K562 (cell line): ENCODE results near the gene FLG. TPM values are rescaled to one million over a fixed set of nuclear protein-coding genes. Genes with fewer than 3 reads are reported as not detected.

Source experiments
- HDAC3 ChIP-seq: fragments of 450-650 bp; IDR thresholded peaks from 2 replicates; pipeline ENCODE4 v1.6.1; 2018; ENCODE audit warnings: borderline replicate concordance, mild to moderate bottlenecking, moderate library complexity; ENCODE audit not compliant: partially characterized antibody
- POLR2B ChIP-seq: fragments of 450-650 bp; IDR thresholded peaks from 2 replicates; pipeline ENCODE4 v1.6.1; 2018; ENCODE audit warnings: low read depth; ENCODE audit not compliant: partially characterized antibody
- PYGO2 ChIP-seq: fragments of 450-650 bp; IDR thresholded peaks from 2 replicates; pipeline ENCODE4 v1.6.1; 2016; ENCODE audit warnings: mild to moderate bottlenecking, missing genetic modification characterization, moderate library complexity, missing compliant biosample characterization
- SOX6 ChIP-seq: fragments of 450-650 bp; IDR thresholded peaks from 2 replicates; pipeline ENCODE4 v1.6.1; 2014; ENCODE audit warnings: mild to moderate bottlenecking
- SUPT5H ChIP-seq: fragments of 450-650 bp; IDR thresholded peaks from 2 replicates; pipeline ENCODE4 v1.6.1; 2016
- ZKSCAN1 ChIP-seq: fragments of 150-350 bp; IDR thresholded peaks from 2 replicates; pipeline ENCODE4 v1.6.1; 2016; ENCODE audit warnings: low read depth, low read length
- ZNF436 ChIP-seq: fragments of 250-450, 450-650 bp; sonication (Bioruptor Pico); formaldehyde crosslinking; IDR thresholded peaks from 2 replicates; pipeline ENCODE4 v1.7.0; 2020; ENCODE audit warnings: mild to moderate bottlenecking
- ZNF511 ChIP-seq: sonication (generic); formaldehyde crosslinking; IDR thresholded peaks from 2 replicates; pipeline ENCODE4 v1.8.0; 2022; ENCODE audit warnings: mild to moderate bottlenecking, missing genetic modification reagents
- polyA plus RNA-seq, 8 experiments: library from polyadenylated mRNA; depleted of rRNA in 4 of 8; stranded (reverse) in 5 of 8; unstranded in 3 of 8; fragments of >200 nt; fragmentation: Nextera tagmentation in 2 of 8; fragmentation: Illumina TruSeq in 1 of 8; extraction: Ambion mirVana in 2 of 8; extraction: Trizol in 1 of 8; gene quantifications; 2 replicates each; pipeline versions ENCODE4 v1.2.1 to v1.2.3, GENCODE V29; 2011 to 2014; ENCODE audit warnings: inconsistent platforms in 1 of 8, missing spikeins in 1 of 8
- total RNA-seq, 7 experiments: library from RNA; depleted of rRNA in 6 of 7; stranded (reverse); fragments of >200 nt in 6 of 7; fragmentation: Illumina TruSeq in 2 of 7; extraction: Trizol in 2 of 7; gene quantifications; 2 replicates each; pipeline versions ENCODE4 v1.2.1 to v1.2.3, GENCODE V29; 2011 to 2021; ENCODE audit warnings: low replicate concordance in 1 of 7
- TF ChIP-seq, protein P1 (sequence below), 2 experiments: fragments of 450-650 bp in 1 of 2; sonication (generic) in 1 of 2; formaldehyde crosslinking in 1 of 2; IDR thresholded peaks; 2 replicates each; pipeline versions ENCODE4 v1.7.1 to v1.9.0; 2016 to 2022; ENCODE audit warnings: inconsistent platforms in 1 of 2, mild to moderate bottlenecking in 1 of 2, missing genetic modification reagents in 1 of 2
- TF ChIP-seq, protein P2 (sequence below): fragments of 200-800 bp; sonication (Bioruptor generic); IDR thresholded peaks from 2 replicates; pipeline ENCODE4 v1.6.1; 2017; ENCODE audit warnings: missing genetic modification characterization, missing compliant biosample characterization

The FLG gene
- total and polyA plus RNA-seq, 9 of the 15 experiments (the other 6 are each of a cell fraction or from before 2014, with no cell fraction given): not detected

DNA sequence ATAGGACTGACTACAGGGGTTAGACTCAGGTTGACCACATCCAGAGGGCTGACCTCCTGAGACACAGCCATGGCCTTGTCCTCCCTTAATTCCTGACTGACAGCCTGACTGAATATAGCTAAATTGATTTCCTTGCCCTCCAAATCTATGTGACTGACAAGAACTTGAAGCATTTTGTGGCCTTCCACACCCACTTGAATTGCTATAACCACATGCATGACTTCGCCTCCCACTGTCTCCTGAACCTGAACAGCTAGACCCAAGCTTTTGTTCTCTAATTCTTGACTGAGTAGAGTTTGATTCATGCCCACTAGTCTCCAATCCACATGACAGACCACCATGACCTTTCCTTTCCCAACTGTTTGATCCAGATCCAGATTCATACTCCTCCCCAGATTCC is 31.7 kb upstream of the FLG start (continued):
- TF ChIP-seq, protein P1, sequence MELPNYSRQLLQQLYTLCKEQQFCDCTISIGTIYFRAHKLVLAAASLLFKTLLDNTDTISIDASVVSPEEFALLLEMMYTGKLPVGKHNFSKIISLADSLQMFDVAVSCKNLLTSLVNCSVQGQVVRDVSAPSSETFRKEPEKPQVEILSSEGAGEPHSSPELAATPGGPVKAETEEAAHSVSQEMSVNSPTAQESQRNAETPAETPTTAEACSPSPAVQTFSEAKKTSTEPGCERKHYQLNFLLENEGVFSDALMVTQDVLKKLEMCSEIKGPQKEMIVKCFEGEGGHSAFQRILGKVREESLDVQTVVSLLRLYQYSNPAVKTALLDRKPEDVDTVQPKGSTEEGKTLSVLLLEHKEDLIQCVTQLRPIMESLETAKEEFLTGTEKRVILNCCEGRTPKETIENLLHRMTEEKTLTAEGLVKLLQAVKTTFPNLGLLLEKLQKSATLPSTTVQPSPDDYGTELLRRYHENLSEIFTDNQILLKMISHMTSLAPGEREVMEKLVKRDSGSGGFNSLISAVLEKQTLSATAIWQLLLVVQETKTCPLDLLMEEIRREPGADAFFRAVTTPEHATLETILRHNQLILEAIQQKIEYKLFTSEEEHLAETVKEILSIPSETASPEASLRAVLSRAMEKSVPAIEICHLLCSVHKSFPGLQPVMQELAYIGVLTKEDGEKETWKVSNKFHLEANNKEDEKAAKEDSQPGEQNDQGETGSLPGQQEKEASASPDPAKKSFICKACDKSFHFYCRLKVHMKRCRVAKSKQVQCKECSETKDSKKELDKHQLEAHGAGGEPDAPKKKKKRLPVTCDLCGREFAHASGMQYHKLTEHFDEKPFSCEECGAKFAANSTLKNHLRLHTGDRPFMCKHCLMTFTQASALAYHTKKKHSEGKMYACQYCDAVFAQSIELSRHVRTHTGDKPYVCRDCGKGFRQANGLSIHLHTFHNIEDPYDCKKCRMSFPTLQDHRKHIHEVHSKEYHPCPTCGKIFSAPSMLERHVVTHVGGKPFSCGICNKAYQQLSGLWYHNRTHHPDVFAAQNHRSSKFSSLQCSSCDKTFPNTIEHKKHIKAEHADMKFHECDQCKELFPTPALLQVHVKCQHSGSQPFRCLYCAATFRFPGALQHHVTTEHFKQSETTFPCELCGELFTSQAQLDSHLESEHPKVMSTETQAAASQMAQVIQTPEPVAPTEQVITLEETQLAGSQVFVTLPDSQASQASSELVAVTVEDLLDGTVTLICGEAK (IDR thresholded peaks at IDR 0.05): no peak
- TF ChIP-seq, protein P1 (CRISPR knock-in tag; IDR thresholded peaks at IDR 0.05): no peak
- TF ChIP-seq PYGO2: no peak
- TF ChIP-seq ZKSCAN1: no peak
- TF ChIP-seq ZNF436 (CRISPR knock-in tag): no peak
- no peak for TF ChIP-seq HDAC3
- TF ChIP-seq SOX6: no peak
- TF ChIP-seq, protein P2, sequence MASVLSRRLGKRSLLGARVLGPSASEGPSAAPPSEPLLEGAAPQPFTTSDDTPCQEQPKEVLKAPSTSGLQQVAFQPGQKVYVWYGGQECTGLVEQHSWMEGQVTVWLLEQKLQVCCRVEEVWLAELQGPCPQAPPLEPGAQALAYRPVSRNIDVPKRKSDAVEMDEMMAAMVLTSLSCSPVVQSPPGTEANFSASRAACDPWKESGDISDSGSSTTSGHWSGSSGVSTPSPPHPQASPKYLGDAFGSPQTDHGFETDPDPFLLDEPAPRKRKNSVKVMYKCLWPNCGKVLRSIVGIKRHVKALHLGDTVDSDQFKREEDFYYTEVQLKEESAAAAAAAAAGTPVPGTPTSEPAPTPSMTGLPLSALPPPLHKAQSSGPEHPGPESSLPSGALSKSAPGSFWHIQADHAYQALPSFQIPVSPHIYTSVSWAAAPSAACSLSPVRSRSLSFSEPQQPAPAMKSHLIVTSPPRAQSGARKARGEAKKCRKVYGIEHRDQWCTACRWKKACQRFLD (CRISPR knock-in tag): no peak
- TF ChIP-seq POLR2B: no peak
- TF ChIP-seq ZNF511 (CRISPR knock-in tag): no peak
- TF ChIP-seq SUPT5H: no peak
- TF ChIP-seq, all 486 proteins: peak for 0
